Measurements from ENCODE around the gene THUMPD3.

The THUMPD3 gene, protein sequence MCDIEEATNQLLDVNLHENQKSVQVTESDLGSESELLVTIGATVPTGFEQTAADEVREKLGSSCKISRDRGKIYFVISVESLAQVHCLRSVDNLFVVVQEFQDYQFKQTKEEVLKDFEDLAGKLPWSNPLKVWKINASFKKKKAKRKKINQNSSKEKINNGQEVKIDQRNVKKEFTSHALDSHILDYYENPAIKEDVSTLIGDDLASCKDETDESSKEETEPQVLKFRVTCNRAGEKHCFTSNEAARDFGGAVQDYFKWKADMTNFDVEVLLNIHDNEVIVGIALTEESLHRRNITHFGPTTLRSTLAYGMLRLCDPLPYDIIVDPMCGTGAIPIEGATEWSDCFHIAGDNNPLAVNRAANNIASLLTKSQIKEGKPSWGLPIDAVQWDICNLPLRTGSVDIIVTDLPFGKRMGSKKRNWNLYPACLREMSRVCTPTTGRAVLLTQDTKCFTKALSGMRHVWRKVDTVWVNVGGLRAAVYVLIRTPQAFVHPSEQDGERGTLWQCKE

GRCh38 chr3:9362731-9363530 lies at the start of gene THUMPD3:
TSS of gene THUMPD3 (plus strand) at chr3:9363054. CDS start at chr3:9365069, 2,015 bp downstream.
- in situ Hi-C loops (cut with HindIII; ENCODE audit: low pct_ligation_motif_present, low pct_unique_long_range_greater_than_20kb, low sequenced_read_pairs), result no loop called here
- peak; percentile 87 for DNase-seq

DNA sequence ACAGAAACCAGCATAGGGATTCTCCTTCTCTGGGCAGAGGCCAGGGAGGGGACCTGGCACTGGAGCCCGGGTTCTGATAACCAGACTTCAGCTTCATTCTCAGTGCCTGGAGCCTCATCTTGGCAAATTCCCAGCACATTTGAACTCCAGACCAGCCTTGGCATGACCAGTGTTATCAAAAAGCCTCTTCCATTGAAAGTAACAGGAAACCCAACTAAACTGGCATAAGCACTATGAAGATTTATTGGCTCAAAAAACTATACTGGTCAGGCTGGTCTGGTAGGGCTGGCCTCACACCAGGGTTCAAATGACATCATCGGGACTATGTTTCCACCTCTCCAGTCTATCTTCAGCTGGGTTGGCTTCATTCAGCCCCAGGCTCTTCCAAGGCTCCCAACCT lies 48.1 kb upstream of the THUMPD3 start:
- in situ Hi-C loops (cut with HindIII; ENCODE audit: low pct_ligation_motif_present, low pct_unique_long_range_greater_than_20kb, low sequenced_read_pairs), result no loop called here

GRCh38 chr3:9316881-9317361 lies 45.9 kb upstream of the THUMPD3 start:
- peak; percentile 33 for DNase-seq
- in situ Hi-C loops (cut with HindIII; ENCODE audit: low pct_ligation_motif_present, low pct_unique_long_range_greater_than_20kb, low sequenced_read_pairs), result no loop called here

More for the DNA sequence above, 48.1 kb upstream of the THUMPD3 start:
- no peak for DNase-seq

DNA sequence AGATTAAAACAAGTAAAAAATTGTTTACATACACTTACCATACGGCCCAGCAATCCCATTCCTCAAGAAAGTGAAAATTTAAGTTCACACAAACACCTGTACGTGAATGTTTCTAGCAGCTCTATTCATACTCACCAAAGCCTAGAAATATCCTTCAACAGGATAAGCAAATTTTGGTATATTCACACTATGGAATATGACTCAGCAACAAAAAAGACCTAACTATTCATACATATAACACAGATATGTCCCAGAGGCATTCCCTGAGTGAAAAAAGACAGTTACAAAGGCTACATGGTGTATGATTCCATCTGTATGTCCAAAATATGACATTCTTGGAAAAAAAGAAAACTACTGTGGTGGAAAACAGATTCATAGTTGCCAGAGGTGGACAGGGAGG lies 40.1 kb upstream of the THUMPD3 start:
- no peak for DNase-seq
- in situ Hi-C loops (cut with HindIII; ENCODE audit: low pct_ligation_motif_present, low pct_unique_long_range_greater_than_20kb, low sequenced_read_pairs), result no loop called here

DNA sequence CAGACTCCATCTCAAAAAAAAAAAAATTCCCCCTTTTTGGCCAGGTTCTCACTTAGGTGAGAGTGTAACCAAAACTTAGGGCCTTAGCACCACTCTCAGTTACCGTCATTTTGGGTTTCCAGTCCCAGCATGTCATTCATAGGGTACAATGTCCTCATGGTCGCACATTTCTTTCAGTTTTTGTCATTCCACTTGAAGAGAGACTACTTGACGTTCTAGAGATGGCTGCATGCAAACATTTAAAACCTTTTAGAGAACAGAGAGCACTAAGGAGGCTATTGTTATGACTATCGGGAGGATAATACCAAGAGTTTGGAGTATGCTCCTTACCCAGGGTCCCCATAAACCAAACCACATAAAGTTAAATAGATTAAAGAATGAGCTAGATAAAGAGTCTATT lies 37.9 kb upstream of the THUMPD3 start:
- in situ Hi-C loops (cut with HindIII; ENCODE audit: low pct_ligation_motif_present, low pct_unique_long_range_greater_than_20kb, low sequenced_read_pairs), result no loop called here
- DNase-seq, result no peak

- in situ Hi-C loops (cut with HindIII; ENCODE audit: low pct_ligation_motif_present, low pct_unique_long_range_greater_than_20kb, low sequenced_read_pairs), result no loop called here
- no peak for DNase-seq
Measured at GRCh38 chr3:9327578-9327977, 35.3 kb upstream of the THUMPD3 start.

- DNase-seq, result no peak
- in situ Hi-C loops (cut with HindIII; ENCODE audit: low pct_ligation_motif_present, low pct_unique_long_range_greater_than_20kb, low sequenced_read_pairs), result no loop called here
Measured at GRCh38 chr3:9330166-9330703, 32.6 kb upstream of the THUMPD3 start.

DNA sequence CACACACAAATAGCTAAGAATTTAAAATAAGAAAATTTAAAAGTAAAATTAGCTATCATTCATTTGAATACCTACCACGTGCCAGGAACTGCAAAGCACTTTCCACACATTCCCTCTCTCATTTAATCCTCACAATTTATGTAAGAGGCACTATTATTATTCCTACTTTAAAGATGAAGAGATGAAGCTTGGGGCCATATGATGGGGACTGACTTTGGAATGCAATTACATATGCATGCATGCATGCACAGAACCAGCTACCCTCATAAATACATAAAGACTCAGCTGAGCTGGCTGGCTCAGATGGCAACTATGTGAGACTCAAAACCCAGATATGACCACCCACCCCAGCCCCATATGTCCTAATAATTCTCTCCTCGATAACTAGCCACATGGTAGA lies 31.7 kb upstream of the THUMPD3 start:
- in situ Hi-C loops (cut with HindIII; ENCODE audit: low pct_ligation_motif_present, low pct_unique_long_range_greater_than_20kb, low sequenced_read_pairs), result no loop called here
- no peak for DNase-seq

DNA sequence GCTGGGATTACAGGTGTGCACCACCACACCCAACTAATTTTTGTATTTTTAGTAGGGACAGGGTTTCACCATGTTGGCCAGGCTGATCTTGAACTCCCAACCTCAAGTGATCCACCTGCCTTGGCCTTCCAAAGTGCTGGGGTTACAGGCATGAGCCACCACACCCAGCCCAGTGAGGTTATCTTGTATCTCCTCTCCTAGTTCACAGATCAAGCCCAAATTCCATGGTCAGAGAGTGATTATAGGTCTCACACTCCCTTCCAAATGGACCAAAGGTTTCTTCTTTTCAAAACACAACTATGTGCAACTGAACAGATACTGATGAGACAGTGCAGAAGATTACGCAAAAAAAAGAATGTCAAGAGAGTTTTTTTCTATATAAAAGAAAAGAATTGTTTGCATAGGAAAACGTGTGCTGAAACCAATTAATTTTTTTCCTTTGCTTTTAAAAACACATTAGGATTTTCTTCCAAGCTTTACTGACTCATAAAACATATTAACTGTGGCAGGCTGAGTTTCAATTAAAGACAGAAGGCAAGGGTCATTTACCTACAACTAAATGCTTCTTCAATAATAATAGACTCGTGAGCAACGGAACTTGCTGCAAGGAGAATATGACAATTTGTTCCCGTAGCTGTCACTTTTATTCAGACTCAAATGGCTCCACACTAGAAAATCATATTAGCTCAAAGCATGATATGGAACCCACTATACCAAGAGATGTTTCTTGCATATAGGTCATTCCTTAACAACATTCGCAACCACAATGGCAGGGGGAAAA lies 30.4 kb upstream of the THUMPD3 start:
- in situ Hi-C loops (cut with HindIII; ENCODE audit: low pct_ligation_motif_present, low pct_unique_long_range_greater_than_20kb, low sequenced_read_pairs), result no loop called here
- DNase-seq, result no peak

- DNase-seq, result no peak
- in situ Hi-C loops (cut with HindIII; ENCODE audit: low pct_ligation_motif_present, low pct_unique_long_range_greater_than_20kb, low sequenced_read_pairs), result no loop called here
Measured at GRCh38 chr3:9339761-9340471, 22.9 kb upstream of the THUMPD3 start.

DNA sequence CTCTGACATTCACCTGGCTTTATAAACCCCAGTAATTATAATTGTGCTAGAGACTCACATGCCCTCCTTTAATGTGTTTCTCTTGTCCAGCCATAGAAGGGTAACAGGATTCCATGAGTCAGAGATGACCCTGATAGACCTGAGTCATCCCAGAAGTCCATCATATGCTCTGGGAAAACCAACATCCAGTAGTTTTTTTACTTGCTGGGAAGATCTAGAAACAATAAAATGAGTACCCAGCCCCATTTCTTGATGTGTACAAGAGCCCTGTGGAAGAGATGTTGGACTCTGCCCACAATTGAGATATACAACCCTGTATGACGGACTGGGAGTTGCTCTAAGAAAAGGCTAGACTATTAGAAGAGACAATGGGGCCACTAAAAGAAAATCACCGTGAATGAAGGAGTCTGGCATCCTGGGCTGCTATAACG lies 22.4 kb upstream of the THUMPD3 start:
- peak; percentile 65 for DNase-seq
- in situ Hi-C loops (cut with HindIII; ENCODE audit: low pct_ligation_motif_present, low pct_unique_long_range_greater_than_20kb, low sequenced_read_pairs), result no loop called here

GRCh38 chr3:9342696-9343095 lies 20.2 kb upstream of the THUMPD3 start:
- in situ Hi-C loops (cut with HindIII; ENCODE audit: low pct_ligation_motif_present, low pct_unique_long_range_greater_than_20kb, low sequenced_read_pairs), result no loop called here
- DNase-seq, result no peak

GRCh38 chr3:9343115-9343514 lies 19.7 kb upstream of the THUMPD3 start:
- in situ Hi-C loops (cut with HindIII; ENCODE audit: low pct_ligation_motif_present, low pct_unique_long_range_greater_than_20kb, low sequenced_read_pairs), result no loop called here

GRCh38 chr3:9345041-9345440 lies 17.8 kb upstream of the THUMPD3 start:
- no peak for DNase-seq
- in situ Hi-C loops (cut with HindIII; ENCODE audit: low pct_ligation_motif_present, low pct_unique_long_range_greater_than_20kb, low sequenced_read_pairs), result no loop called here

More at GRCh38 chr3:9343115-9343514, 19.7 kb upstream of the THUMPD3 start:
- no peak for DNase-seq

DNA sequence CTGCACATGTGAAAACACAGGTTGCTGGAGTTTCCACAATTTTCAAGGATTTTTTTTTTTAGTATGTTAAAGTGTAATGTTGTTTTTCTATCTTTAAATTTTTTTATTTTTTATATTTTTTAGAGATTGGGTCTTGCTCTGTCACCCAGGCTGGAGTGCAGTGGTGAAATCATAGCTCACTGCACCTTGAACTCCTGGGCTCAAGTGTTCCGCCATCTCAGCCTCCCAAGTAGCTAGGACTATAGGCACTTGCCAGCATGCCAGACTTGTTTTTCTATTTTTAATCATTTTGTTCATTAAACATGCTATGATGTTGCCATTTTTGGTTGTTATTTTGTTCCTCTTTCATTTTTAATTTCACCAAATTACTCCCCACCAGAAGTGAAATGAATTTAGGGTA lies 16.7 kb upstream of the THUMPD3 start:
- in situ Hi-C loops (cut with HindIII; ENCODE audit: low pct_ligation_motif_present, low pct_unique_long_range_greater_than_20kb, low sequenced_read_pairs), result no loop called here

DNA sequence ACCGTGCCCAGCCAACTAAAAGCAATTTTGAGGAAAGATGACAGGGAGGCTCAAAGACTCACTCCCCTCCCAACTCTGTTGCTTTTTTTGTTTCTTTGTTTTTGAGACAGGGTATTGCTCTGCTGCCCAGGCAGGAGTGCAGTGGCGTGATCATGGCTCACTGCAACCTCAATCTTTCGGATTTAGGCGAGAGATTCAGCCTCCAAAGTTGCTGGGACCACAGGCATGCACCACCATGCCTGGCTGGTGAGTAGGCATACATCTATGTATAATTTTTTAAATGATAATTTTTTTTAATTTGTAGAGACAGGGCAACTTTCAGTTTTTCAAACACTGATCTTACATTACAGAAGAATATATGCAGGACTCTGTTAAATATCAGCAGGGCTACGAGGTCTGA lies 15.8 kb upstream of the THUMPD3 start:
- DNase-seq, result no peak
- in situ Hi-C loops (cut with HindIII; ENCODE audit: low pct_ligation_motif_present, low pct_unique_long_range_greater_than_20kb, low sequenced_read_pairs), result no loop called here

More for the DNA sequence above, 16.7 kb upstream of the THUMPD3 start:
- DNase-seq, result no peak

DNA sequence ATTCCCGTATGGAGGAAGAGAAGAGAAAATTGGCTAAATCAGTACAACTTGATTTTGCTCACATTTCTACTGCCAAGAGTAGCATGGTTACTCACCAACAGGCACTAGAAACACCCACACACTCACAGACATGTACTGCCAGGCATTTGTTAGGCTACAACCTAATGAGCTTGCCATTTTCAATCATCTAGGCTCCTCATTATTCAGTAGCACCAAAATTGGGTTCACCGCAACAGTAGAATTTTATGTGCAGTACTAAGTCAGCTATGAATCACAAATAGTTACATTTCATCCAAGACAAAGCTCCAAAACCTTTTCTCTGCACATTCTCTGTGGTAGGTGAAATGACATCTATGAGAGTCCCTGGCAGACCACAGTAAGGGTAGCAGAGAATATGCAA lies 15.0 kb upstream of the THUMPD3 start:
- no peak for DNase-seq
- in situ Hi-C loops (cut with HindIII; ENCODE audit: low pct_ligation_motif_present, low pct_unique_long_range_greater_than_20kb, low sequenced_read_pairs), result no loop called here

All from ACHN (cell line).